ENCODE measurements around the gene WDR86. TPM values are rescaled to one million over a fixed set of nuclear protein-coding genes. Genes with fewer than 3 reads are reported as not detected.

The WDR86 gene
- 1 to 10 TPM in 1 of 2 experiments, under 1 TPM in 1; 0.50 to 1.1 TPM for total RNA-seq

- Mint-ChIP-seq H3K27me3 (peaks cover 50% of the 10 kb centered on the region), H3K4me1 (peaks cover 26% of the 10 kb centered on the region), H3K27ac (peak within 1 kb of the TSS; percentile 68), H3K36me3 (ENCODE audit: low read depth) (peaks cover 6% of the 10 kb centered on the region), H3K9me3 (no peaks in the 10 kb centered on the region), H3K4me3 (peak within 1 kb of the TSS; percentile 65)
- DNase-seq: no peak
- ChIA-PET CTCF (no interaction called here), POLR2A (interaction anchor here (0.9 to 1.7 kb wide), 2 partner anchors 21 to 110 kb away, joined by 3 to 7 read pairs; partner anchors contain the start of gene RHEB)
Observed at GRCh38 chr7:151409667-151410404, at the start of gene WDR86. Gene WDR86 (minus strand): TSS chr7:151410038. CDS start chr7:151409589, 449 bp downstream.

- ChIA-PET POLR2A (no interaction called here), CTCF (interaction anchor here (1.8 kb wide), 1 partner anchor 8 kb away, joined by 7 read pairs; no protein-coding TSS in a partner anchor)
- no peak overlapping the region for H3K27ac Mint-ChIP-seq
- no peak for DNase-seq
- peaks cover 5% of the 10 kb centered on the region for H3K27me3 Mint-ChIP-seq
- peaks cover 9% of the 10 kb centered on the region for H3K36me3 Mint-ChIP-seq (ENCODE audit: low read depth)
- peaks cover 3% of the 10 kb centered on the region for H3K4me1 Mint-ChIP-seq
- no peak overlapping the region for H3K4me3 Mint-ChIP-seq
- H3K9me3 Mint-ChIP-seq: peaks cover 6% of the 10 kb centered on the region
Observed at GRCh38 chr7:151457534-151457933, 47.7 kb upstream of the WDR86 start.

GRCh38 chr7:151456782-151457181, 46.9 kb upstream of the WDR86 start:
- CTCF ChIA-PET: interaction anchor here (0.8 to 1.8 kb wide), 2 partner anchors 8 to 13 kb away, joined by 3 to 7 read pairs; no protein-coding TSS in a partner anchor
- Mint-ChIP-seq H3K4me3 (no peak overlapping the region), H3K36me3 (ENCODE audit: low read depth) (peaks cover 1% of the 10 kb centered on the region), H3K9me3 (no peaks in the 10 kb centered on the region), H3K4me1 (peaks cover 3% of the 10 kb centered on the region), H3K27me3 (peaks cover 8% of the 10 kb centered on the region), H3K27ac (no peak overlapping the region)
- DNase-seq: peak; percentile 8
- POLR2A ChIA-PET: no interaction called here

- H3K36me3 Mint-ChIP-seq (ENCODE audit: low read depth): no peaks in the 10 kb centered on the region
- H3K4me1 Mint-ChIP-seq: peaks cover 3% of the 10 kb centered on the region
- H3K9me3 Mint-ChIP-seq: no peaks in the 10 kb centered on the region
- POLR2A ChIA-PET: no interaction called here
- CTCF ChIA-PET: interaction anchor here (0.8 kb wide), 1 partner anchor 12 kb away, joined by 3 read pairs; no protein-coding TSS in a partner anchor
- H3K4me3 Mint-ChIP-seq: no peak overlapping the region
- H3K27me3 Mint-ChIP-seq: peaks cover 8% of the 10 kb centered on the region
- H3K27ac Mint-ChIP-seq: no peak overlapping the region
- peak; percentile 8 for DNase-seq
Observed at GRCh38 chr7:151456276-151456675, 46.4 kb upstream of the WDR86 start.

GRCh38 chr7:151455690-151456089, 45.9 kb upstream of the WDR86 start:
- DNase-seq: peak; percentile 15

GRCh38 chr7:151454932-151455530, 45.2 kb upstream of the WDR86 start:
- no peaks in the 10 kb centered on the region for H3K9me3 Mint-ChIP-seq
- peak; percentile 12 for DNase-seq
- H3K27me3 Mint-ChIP-seq: peaks cover 8% of the 10 kb centered on the region
- H3K27ac Mint-ChIP-seq: no peak overlapping the region
- no peak overlapping the region for H3K4me3 Mint-ChIP-seq
- peaks cover 3% of the 10 kb centered on the region for H3K4me1 Mint-ChIP-seq
- H3K36me3 Mint-ChIP-seq (ENCODE audit: low read depth): no peaks in the 10 kb centered on the region
- POLR2A ChIA-PET: no interaction called here
- CTCF ChIA-PET: no interaction called here

More at GRCh38 chr7:151455690-151456089, 45.9 kb upstream of the WDR86 start:
- Mint-ChIP-seq H3K4me1 (peaks cover 3% of the 10 kb centered on the region), H3K36me3 (ENCODE audit: low read depth) (no peaks in the 10 kb centered on the region), H3K27ac (no peak overlapping the region), H3K27me3 (peaks cover 10% of the 10 kb centered on the region), H3K4me3 (no peak overlapping the region), H3K9me3 (no peaks in the 10 kb centered on the region)
- CTCF ChIA-PET: no interaction called here
- POLR2A ChIA-PET: no interaction called here

GRCh38 chr7:151454305-151454704, 44.5 kb upstream of the WDR86 start:
- H3K4me3 Mint-ChIP-seq: no peak overlapping the region
- H3K9me3 Mint-ChIP-seq: no peaks in the 10 kb centered on the region
- H3K27ac Mint-ChIP-seq: no peak overlapping the region
- peaks cover 14% of the 10 kb centered on the region for H3K27me3 Mint-ChIP-seq
- H3K36me3 Mint-ChIP-seq (ENCODE audit: low read depth): no peaks in the 10 kb centered on the region
- POLR2A ChIA-PET: interaction anchor here (1.1 to 1.4 kb wide), 2 partner anchors 18 to 38 kb away, joined by 3 read pairs; no protein-coding TSS in a partner anchor
- no peak for DNase-seq
- CTCF ChIA-PET: no interaction called here
- H3K4me1 Mint-ChIP-seq: peaks cover 9% of the 10 kb centered on the region

GRCh38 chr7:151453326-151453791, 43.5 kb upstream of the WDR86 start:
- POLR2A ChIA-PET: interaction anchor here (0.5 to 1.4 kb wide), 3 partner anchors 19 to 97 kb away, joined by 3 read pairs; no protein-coding TSS in a partner anchor
- H3K27ac Mint-ChIP-seq: no peak overlapping the region

GRCh38 chr7:151452680-151453325, 43.0 kb upstream of the WDR86 start:
- peaks cover 13% of the 10 kb centered on the region for H3K4me1 Mint-ChIP-seq
- H3K27me3 Mint-ChIP-seq: peaks cover 14% of the 10 kb centered on the region
- no peak overlapping the region for H3K27ac Mint-ChIP-seq
- POLR2A ChIA-PET: interaction anchor here (0.5 to 1.4 kb wide), 2 partner anchors 20 to 96 kb away, joined by 3 read pairs; no protein-coding TSS in a partner anchor
- CTCF ChIA-PET: interaction anchor here (6.6 kb wide), 1 partner anchor 85 kb away, joined by 184 read pairs; no protein-coding TSS in a partner anchor
- H3K36me3 Mint-ChIP-seq (ENCODE audit: low read depth): no peaks in the 10 kb centered on the region
- no peaks in the 10 kb centered on the region for H3K9me3 Mint-ChIP-seq
- DNase-seq: no peak
- H3K4me3 Mint-ChIP-seq: no peak overlapping the region

More at GRCh38 chr7:151453326-151453791, 43.5 kb upstream of the WDR86 start:
- H3K36me3 Mint-ChIP-seq (ENCODE audit: low read depth): no peaks in the 10 kb centered on the region
- H3K4me1 Mint-ChIP-seq: peaks cover 13% of the 10 kb centered on the region
- no peak overlapping the region for H3K4me3 Mint-ChIP-seq
- CTCF ChIA-PET: no interaction called here
- H3K9me3 Mint-ChIP-seq: no peaks in the 10 kb centered on the region
- H3K27me3 Mint-ChIP-seq: peaks cover 14% of the 10 kb centered on the region
- peak; percentile 28 for DNase-seq

- ChIA-PET POLR2A (no interaction called here), CTCF (interaction anchor here (6.6 kb wide), 1 partner anchor 84 kb away, joined by 184 read pairs; no protein-coding TSS in a partner anchor)
- no peak for DNase-seq
- H3K4me3 Mint-ChIP-seq: no peak overlapping the region
- no peak overlapping the region for H3K27ac Mint-ChIP-seq
- peaks cover 11% of the 10 kb centered on the region for H3K4me1 Mint-ChIP-seq
- no peaks in the 10 kb centered on the region for H3K36me3 Mint-ChIP-seq (ENCODE audit: low read depth)
- no peaks in the 10 kb centered on the region for H3K9me3 Mint-ChIP-seq
- H3K27me3 Mint-ChIP-seq: peaks cover 14% of the 10 kb centered on the region
Observed at GRCh38 chr7:151451626-151452571, 42.1 kb upstream of the WDR86 start.

- Mint-ChIP-seq H3K27ac (no peak overlapping the region), H3K4me1 (peaks cover 11% of the 10 kb centered on the region), H3K27me3 (peaks cover 17% of the 10 kb centered on the region), H3K36me3 (ENCODE audit: low read depth) (no peaks in the 10 kb centered on the region), H3K9me3 (no peaks in the 10 kb centered on the region), H3K4me3 (no peak overlapping the region)
- ChIA-PET POLR2A (no interaction called here), CTCF (interaction anchor here (0.8 to 6.6 kb wide), 3 partner anchors 84 to 307 kb away, joined by 3 to 184 read pairs (median 3); no protein-coding TSS in a partner anchor)
- DNase-seq: no peak
Observed at GRCh38 chr7:151451156-151451555, 41.3 kb upstream of the WDR86 start.

GRCh38 chr7:151449990-151450389, 40.2 kb upstream of the WDR86 start:
- Mint-ChIP-seq H3K36me3 (ENCODE audit: low read depth) (no peaks in the 10 kb centered on the region), H3K4me1 (peaks cover 11% of the 10 kb centered on the region), H3K4me3 (no peak overlapping the region), H3K27me3 (peaks cover 18% of the 10 kb centered on the region), H3K27ac (no peak overlapping the region), H3K9me3 (no peaks in the 10 kb centered on the region)
- ChIA-PET POLR2A (interaction anchor here (1.2 to 2.9 kb wide), 4 partner anchors 69 to 182 kb away, joined by 3 to 13 read pairs (median 9); partner anchors contain the start of gene RHEB), CTCF (interaction anchor here (1.1 to 6.6 kb wide), 7 partner anchors 8 to 309 kb away, joined by 3 to 184 read pairs (median 24); no protein-coding TSS in a partner anchor)
- DNase-seq: no peak
